GM10847 (cell line): ENCODE results near the gene TTC39B.

ENCODE experiments used
- POLR2A ChIP-seq: IDR thresholded peaks from 2 replicates; pipeline ENCODE4 v1.6.1; 2011; ENCODE audit not compliant: insufficient read length; ENCODE audit errors: extremely low read depth

The TTC39B gene

DNA sequence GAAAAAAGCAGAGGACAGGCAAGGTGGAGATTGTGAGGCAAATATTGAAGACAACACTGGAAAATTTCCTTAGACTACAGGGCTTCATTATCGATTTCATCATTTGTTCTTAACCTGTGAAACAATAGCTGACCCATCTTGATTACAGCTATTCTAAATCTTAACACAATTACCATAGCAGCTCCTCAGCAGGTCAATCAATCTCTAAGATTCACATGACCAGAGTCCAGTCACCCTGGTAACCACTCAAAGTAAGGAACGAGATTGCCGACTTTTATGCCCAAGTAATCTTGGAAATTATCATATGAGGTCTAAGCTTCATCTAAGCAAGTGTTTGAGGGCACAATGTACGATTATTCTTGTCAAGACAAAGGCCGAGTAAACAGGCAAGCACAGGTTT, 93.8 kb downstream of the TTC39B start:
- TF ChIP-seq POLR2A: no peak

DNA sequence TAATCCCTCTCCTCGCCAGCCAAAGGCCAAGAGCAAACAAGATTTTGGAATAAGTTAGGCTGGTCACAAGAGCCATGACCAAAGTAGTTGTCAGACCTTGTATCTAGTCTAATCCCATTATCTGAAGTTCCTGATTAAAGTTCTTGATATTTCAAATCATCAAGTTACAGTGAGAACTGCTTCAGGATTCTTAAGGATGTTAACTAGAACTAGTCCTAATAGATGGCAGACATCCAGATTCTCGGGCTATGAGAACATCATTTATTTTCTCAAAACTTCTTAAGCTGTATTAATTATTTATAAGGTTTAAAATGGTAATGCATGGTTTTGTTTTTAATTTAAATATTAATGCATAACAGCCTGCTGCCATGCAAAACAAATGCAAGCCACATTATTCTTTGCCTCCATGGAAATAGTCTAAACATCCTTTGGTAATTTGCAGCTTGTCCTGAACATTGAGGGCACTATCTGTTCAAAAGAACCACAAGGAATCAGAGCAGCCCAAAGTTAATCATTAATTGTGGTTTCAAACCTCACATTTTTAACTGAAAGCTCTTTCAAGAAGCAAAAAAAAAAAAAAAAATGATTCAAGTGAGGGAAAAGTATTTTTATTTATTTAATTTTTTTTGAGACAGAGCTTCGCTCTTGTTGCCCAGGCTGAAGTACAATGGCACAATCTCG, 95.1 kb downstream of the TTC39B start:
- TF ChIP-seq POLR2A: no peak

DNA sequence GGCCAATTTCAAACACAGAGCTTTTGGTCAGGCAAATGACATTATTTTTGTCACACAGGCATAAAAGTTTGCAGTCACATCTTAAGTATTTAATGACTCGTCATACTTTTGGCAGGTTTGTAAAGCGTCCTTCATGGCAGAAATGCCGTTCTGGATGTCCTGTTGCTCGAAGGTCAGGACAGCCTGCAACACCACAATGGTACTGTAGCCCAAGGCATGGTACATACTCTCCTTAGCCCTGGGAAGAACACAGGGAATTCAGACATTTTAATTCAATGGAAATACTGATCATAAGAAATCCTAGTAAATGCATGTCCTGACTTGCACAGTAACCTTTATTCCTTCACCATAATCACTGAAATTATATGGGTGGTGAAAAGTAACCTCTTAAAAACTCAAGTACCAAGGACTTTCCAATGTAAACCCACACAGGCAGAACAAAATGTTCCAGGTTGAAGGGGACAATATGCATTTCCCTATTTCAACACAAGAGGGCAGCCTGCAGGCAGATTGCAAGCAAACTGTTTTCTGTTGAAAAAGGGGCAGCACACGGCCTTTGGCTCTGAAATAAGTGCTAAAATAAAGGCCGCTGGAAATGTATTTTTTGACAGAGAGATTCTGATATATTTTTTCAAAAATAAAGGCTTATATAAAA, 95.7 kb downstream of the TTC39B start:
- no peak for TF ChIP-seq POLR2A

DNA sequence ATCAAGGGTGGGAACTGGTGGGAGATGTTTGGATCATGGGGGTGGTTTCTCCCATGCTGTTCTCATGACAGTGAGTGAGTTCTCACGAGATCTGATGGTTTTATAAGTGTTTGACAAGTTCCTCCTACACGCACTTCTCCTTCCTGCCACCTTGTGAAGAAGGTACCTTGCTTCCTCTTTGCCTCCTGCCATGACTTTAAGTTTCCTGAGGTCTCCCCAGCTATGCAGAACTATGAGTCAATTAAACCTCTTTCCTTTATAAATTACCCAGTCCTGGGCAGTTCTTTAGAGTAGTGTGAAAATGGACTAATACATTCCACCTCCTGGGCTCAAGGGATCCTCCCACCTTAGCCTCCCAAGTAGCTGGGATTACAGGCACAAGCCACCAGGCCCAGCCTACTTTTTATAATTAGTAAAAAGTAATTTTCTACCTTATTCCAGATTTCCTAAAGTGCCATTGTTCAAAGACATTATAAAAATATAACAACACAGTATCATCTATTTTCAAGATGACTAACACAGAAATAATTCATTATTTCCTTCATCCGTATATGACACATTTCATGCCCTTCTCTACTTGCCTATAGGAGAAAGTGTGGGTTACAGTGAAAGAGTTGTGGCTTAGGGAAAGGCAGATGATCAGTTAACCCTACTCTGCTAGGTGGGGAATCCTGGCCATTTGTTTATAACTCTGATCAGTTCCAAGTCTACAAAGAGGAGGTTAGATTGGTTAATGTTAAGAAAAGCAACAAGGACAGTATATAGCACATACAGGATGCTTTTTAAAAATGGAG, 99.9 kb downstream of the TTC39B start:
- TF ChIP-seq POLR2A: no peak

DNA sequence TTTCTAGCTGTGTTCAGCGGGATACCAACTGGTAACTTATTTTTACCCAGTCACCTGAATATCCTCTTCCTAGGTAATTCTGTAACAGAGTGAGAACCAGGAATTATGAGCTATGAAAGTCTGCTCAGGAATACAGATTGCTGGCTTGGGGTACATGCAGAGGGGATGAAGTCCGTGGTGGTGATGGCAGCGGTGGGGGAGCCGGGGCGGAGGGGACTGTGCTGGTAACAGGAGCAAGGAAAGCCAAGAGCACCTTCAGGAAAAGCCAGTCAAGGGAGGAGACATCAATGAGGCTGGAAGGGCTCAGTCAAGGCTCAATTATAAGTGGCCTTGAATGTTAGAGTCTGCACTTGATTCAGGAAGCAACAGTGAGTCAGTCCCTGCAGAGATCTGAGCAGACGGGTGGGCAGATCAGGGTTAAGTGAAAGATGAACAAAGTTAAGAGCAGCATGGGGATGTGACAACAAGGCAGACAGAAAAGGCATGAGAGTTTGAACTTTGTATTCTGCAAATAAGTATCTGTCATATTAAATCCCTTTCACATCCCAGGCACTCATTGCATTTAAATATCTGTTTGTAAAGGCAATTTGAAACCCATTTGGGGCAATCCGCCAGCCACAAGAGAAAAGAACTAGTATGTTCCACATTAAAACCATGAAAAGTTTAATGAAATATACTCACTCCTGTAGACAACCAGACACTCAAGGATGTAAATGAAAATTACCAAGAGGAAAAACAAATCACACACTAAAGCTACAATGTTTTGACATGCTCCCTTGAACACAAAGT, 101.2 kb downstream of the TTC39B start:
- no peak for TF ChIP-seq POLR2A

DNA sequence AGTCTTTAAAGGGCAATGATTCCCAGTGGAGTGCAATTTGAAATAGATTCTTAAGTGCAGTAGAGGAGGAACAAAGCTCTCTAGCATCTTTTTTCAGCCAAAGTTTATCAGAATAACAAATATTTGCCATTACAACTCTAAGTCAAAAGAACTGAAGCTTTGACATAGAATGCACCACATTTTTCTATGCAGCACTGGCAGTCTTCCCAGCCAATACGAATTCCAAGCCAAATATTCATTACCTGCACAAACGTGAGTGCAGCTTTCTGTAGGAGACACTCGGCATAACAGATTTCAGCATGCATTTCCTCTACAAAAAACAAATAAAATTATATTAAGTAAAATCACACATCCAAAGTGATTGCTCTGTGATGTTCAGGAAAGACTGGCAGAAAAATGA, 103.4 kb downstream of the TTC39B start:
- no peak for TF ChIP-seq POLR2A

DNA sequence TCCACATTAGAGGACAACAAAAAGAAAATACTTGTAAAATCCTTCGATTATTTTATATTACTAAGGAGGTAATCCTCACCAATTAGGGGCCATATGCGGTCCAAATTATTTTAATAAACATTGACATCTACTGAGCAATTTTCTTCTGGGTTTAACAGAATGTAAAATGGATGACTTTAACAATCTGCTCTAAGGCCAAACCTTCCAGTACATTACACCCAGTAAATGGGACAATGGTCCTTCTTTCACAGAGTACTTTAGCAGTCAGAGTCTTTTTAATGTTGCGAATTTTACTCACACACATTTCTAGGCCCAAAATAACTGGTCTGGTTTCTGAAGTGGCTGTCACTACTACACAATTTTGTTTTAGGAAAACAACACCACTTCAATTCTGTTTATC, 106.9 kb downstream of the TTC39B start:
- TF ChIP-seq POLR2A: no peak

DNA sequence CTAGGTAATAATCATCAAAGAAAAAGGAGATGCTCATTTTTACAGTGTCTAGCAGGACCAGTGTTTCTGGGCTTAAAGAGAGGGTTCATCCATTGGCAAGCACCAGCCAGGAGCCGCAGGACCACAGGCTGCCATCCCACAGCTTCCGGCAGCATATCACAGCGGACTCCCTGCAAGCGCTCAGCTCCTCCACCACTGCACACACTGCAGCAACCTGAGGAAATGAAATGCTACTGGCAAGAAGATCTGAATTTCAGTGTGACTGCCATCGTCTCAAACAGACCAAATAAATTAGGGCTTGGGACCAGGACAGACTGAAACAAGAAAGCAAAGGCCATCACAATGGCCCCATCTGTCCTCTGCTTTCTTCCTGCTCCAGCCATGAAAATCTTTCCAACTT, 114.2 kb downstream of the TTC39B start:
- no peak for TF ChIP-seq POLR2A

DNA sequence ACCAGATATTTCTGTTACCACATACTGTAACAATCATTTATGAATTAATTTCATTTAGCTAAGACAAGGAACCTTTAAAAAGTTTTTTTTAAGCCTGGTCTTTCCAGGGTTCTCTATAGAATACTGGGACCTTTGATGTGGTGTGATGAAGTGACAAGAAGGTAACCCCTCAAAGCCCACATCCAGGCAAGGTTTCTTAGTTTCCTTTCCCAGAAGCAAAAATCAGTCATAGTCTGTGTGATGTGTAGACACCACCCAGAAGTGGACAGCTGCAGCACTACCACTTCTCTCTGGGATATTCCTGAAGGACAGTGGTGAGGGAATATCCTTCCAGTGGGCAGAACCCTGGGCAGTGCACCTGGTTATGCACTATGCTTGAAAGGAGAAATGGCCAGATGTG, 115.6 kb downstream of the TTC39B start:
- TF ChIP-seq POLR2A: no peak

DNA sequence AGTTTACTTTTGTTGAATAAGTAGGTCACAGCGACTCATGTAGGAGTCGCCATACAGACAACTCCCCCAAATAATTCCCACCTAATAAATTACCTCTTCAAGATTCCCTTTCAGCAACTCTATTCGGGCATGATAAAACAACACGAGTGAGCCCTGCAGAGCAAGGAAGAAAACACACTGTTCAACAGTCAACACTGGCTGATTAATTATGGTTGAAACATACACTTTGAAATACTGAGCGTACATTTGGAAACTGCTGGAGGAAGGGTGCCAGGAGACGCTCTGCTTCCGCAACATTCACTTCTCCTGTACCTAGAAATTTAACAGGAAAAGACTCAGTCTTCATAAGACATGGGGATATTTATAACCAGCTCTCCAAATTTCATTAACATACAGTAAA, 117.5 kb downstream of the TTC39B start:
- TF ChIP-seq POLR2A: no peak

DNA sequence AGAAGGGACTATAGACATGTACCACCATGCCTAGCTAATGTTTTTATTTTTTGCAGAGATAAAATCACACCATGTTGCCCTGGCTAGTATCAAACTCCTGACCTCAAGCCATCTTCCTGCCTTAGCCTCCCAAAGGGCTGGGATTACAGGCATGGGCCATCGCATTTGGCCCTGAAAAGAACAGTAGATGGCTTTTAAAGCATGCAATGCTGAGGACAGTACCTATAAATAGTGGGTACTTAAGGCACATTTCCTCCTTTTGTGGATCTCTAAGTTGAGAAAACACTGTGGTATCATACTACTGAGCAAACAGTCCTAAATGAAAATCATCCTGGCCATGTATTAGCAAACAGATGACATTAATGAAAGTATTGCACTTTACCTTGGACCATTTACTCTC, 119.4 kb downstream of the TTC39B start:
- no peak for TF ChIP-seq POLR2A

DNA sequence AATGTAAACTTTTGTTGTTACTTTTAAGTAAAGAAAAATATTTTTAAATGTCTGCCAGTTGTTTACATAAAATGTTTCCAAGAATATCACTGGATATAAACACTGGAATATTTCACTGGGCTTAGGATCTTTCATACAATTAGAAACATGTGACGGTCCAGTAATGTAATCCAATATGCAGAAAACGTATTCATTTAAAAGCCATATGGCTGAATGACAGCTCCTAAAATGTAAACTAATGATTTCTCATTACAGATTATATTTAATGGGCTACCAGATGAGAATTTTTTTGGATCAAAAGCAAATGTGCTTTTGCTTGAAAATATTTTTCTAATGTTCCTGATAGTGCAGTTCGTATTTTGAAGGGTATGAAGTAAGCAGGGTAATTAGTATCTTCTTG, 124.3 kb downstream of the TTC39B start:
- no peak for TF ChIP-seq POLR2A

DNA sequence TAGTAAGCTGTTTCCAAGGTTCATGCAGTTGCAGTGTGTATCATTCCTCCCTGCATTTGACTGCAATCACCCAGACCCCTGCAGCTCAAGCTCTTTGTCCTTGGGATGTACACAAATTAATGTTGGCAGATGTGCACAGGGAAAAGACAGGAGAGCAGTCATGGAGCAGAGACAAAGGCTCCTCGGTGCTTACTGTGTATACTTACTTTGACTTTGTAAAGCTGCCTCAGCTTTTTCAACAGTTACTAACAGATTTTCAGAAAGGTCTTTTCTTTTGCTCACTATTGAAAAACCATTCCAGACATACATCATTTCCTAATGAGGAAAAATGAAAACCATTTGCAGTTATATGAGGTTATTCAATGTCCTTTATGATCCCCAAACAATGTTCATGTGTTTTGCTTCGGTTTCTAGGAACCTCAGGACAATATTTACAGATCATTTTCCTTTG, 124.9 kb downstream of the TTC39B start:
- no peak for TF ChIP-seq POLR2A

DNA sequence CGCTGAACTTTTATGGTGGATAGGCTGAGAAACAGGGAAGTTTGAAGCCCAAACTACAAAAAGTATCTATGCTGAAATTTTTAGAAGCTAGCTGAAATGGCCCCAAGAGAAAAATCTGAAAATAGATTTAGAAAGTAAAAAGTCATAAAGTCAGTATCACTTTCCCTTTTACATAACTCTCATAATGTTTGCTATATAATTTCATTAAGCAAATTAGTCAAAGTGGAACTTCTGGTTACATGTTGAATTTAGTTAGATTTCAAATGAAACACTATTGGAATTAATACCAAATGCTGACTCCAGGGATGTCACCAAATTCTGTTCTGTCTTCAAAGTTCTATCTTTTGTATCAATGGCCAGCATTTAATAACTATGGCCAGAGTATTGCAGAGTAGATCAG, 126.9 kb downstream of the TTC39B start:
- TF ChIP-seq POLR2A: no peak

DNA sequence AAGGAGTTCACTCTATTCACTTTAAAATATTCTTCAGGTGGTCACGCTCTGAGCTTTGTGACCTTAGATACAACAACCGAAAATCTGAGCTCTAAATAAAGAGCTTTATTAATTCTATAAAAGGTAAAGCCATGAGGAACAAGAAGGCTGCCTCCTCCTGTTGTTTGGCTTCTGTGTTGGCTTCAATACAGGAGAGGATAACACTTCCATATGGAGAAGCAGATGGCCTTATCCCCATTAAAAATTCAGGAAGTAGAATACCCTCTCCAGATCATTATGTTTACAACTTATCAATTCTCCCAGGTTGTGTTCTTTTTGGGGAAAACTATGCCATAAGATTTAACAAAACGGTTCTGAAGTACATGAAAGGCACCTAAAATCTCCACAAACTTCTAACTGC, 128.4 kb downstream of the TTC39B start:
- TF ChIP-seq POLR2A: no peak

DNA sequence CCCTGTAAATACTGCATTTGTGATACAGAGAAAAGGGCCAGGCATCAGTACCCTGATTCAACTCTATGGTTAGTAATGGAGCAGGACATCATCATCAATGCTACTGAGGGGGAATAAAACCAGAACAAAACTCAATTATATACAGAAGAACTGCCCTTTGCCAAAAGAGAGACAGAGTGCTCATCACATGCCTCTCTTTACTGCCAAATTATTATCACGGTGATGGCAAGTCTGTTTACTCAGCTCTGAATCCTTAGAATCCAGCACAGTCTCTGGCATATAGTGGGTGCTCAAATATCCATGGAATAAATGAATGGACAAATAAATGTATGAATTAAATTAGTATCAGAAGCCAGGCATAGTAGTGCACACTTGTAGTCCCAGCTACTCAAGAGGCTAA, 130.2 kb downstream of the TTC39B start:
- no peak for TF ChIP-seq POLR2A

DNA sequence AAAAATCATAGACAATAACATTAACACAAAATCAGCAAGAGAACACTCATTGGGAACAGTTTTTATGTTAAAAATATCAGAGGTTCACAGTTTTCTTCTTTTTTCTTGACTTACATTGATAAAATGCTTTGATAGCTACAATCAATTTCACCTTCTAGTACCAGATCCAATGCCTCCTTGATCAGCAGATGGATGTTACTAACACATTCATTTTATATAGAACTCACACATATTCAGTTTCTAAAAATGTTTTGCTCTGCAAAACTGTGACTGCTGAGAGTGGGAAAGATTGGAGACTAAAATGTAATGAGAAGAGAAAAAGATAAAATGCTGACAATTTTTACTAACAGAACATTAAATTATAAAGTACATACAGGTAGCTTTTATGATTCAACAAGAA, 143.1 kb downstream of the TTC39B start:
- TF ChIP-seq POLR2A: no peak
